HG02938 (cell line): ENCODE results near the gene ELMO1.

Experiments
- ATAC-seq: cut with Tn5 transposase; IDR thresholded peaks from one replicate; pipeline ENCODE4 v1.9.1; 2021; ENCODE audit warnings: mild to moderate bottlenecking, moderate library complexity; ENCODE audit not compliant: unreplicated experiment

ELMO1 gene

GRCh38 chr7:36871863-36872262 lies 576.8 kb downstream of the ELMO1 start:
- ATAC-seq, result peak; percentile 62

- no peak for ATAC-seq
Measured at GRCh38 chr7:36871355-36871738, 577.3 kb downstream of the ELMO1 start.

DNA sequence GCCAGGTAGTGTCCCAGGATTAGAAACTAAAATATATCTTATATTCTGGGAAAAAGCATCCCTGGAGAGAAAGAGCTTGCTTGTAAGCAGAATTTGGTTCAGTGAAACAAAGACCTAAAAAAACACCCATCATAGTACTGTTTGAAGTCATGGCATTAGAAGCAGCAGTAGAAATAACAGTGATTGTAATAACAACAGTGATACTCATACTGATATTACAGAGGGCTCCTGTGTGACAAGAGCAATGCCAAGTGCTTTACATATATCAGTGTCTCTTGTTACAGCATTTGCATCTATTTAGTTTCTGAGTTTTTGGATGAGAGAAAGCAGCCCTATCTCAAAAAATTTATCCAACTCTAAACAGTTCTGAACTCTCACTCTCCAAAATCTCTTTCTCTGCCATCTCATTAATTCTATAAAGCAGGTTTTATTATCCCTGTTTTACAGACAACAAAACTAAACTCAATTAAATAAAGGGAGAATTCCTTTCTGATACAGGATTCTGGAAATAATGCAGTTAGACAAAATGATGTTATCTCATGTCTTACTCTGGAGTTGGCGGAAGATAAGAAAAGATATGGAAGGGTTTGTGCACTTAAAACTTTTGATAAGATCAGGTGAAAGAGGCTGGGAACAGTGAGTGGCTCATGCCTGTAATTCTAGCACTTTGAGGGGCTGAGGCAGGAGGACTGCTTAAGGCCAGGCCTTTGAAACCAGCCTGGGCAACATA lies 577.9 kb downstream of the ELMO1 start:
- ATAC-seq, result no peak

- no peak for ATAC-seq
Measured at GRCh38 chr7:36868727-36869411, 579.8 kb downstream of the ELMO1 start.

- no peak for ATAC-seq
Measured at GRCh38 chr7:36865019-36865418, 583.6 kb downstream of the ELMO1 start.

GRCh38 chr7:36863901-36864701 lies 584.6 kb downstream of the ELMO1 start:
- no peak for ATAC-seq

DNA sequence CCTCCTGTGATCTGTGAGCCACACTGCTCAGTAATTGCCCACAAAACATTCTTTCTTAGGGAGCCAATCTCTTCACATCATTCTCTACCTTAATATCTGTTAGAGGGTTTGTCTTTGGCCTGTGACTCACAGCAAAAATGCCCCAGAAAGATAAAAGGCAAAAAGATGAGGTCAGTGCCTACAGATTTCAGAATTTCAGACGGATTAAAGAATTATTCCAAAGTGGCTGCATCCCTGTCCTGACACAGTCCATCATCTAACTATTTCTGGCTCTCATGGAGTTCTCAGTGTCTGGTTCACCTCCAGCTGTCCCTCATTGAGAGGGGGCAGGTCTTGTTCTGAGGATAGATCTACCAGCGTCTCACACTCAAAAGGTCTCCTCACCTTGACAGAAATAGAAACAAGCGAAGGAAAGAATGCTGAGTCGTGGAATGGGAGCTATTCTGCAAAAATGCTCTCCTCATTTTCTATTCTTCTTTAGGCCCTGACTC lies 585.8 kb downstream of the ELMO1 start:
- no peak for ATAC-seq

DNA sequence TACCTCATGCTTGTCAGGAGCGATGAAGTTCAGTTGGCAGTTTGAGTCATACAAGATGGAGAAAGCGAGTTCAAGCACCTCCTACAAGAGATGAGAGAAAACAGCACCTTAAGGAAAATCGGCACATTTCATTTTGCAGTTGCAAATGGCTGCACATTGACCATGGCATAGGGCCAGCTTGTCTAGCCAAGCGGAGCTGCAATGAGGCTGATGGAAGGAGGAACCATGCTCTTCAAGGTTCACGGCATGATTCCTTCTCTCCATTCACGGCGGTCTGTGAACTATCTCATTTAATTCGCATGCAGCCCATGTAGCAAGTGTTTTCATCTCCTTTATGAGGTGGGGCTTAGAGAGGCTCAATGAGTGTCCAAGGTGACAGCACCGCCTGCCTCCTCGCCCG lies 587.0 kb downstream of the ELMO1 start:
- ATAC-seq, result no peak

DNA sequence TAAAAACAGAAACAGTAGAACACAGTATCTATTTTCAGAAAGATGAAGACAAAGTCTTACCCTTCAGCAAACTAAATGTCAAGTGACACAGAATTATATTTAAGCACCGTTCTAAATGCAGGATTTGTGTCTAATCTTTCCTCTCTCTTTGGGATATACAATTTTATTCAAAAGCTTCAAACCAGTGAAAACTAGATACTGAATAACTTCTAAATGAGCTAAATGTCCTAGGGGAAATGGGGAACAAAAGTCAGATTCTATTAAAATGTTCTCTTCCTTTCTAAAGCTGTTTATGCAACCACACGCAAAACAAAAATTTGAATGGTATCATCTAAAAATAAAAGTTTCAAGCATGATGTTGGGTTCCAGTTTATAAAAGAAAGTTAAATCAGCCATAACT lies 588.0 kb downstream of the ELMO1 start:
- ATAC-seq, result no peak

DNA sequence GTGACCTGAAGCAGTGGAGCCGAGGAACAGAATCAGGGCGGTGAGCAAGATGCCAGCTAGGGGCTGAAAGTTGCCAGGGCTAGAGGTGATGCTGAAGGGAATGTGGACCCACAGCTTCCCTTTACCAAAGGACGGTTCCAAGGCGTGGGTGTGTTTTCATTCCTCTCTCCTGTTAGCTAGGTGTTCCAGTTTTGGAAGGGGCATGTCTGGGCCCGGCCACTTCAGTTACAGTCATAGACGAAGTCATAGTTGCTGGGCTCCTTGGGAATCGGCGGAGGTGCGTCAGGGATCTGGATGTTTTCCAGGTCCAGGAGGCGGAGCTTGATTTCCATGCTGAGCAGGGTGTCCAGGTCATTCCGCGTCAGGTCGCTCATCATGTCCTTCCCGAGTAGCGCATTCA lies 593.3 kb downstream of the ELMO1 start:
- ATAC-seq, result no peak

DNA sequence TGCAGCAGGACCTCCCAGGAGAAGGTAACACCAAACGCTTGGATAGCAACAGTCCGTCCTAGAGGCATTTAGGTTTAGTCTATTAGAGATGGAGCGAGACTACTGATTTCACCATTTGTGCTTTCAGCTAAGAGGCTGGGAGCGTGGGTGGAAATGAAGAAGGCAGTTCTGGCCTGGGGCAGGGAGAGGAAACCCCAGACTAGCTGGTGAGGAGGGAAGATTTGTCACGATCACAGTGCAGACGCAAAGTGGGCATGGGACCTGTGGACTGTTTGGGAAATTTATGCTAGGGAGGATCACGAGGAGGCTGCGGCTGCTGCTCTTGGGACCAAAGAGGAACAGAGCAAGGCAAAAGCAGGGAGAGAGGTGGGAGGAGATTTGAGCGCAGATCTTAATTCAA lies 594.0 kb downstream of the ELMO1 start:
- no peak for ATAC-seq

DNA sequence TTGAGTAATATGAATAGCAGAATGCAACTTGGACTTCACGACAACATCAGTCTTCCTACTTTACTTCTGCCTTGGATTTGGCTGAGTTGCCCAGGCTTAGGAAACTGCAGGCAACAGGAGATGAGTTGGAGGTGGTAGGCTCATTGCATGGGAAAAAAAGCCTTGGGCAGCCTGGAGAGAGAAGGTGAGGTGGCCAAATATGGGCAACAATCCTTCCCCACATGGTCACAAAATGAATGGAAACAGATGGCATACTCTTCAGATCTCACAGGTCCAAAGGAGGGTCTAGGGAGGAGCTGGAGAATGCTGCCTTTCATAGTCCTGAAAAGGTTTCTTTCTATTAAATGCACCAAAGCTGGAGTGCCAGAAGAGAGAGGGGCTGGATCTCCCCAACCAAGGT lies 595.7 kb downstream of the ELMO1 start:
- ATAC-seq, result no peak

DNA sequence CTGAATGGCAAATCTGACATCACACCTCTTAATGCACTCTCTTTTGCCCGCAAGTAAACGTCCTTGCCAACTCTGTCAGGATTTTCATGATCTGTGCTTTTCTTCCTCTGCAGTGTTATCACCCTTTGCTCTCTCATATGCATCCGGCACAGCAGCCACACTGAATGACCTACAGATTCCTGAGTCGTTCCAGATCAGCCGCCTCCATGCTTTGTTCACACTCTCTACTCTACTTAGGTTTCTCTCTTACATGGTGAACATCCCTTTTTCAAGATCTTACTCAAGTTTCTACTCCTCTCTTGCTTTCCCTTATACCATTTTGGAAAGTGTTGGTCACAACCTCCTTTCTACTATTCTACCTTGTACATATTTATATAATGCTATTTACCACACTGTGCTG lies 596.6 kb downstream of the ELMO1 start:
- ATAC-seq, result no peak

- no peak for ATAC-seq
Measured at GRCh38 chr7:36851382-36851781, 597.3 kb downstream of the ELMO1 start.

DNA sequence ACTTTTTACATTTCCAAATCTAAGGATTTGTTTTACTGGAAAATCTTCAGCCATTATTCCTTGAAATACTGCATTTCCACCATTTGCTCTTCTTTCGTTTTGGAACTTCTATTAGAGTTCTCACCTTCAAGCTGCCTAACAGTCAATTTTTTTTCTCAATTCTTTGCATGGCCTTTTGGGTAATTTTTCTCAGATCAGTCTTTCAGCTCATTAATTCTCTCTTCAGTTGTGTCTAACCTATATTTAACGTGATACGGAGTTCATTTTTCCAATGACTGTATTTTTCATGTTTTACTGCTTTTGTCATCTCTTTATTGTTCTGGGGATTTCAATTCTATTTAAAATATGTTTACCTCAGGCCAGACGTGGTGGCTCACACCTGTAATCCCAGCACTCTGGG lies 600.7 kb downstream of the ELMO1 start:
- no peak for ATAC-seq

- ATAC-seq, result no peak
Measured at GRCh38 chr7:36844374-36844773, 604.3 kb downstream of the ELMO1 start.

DNA sequence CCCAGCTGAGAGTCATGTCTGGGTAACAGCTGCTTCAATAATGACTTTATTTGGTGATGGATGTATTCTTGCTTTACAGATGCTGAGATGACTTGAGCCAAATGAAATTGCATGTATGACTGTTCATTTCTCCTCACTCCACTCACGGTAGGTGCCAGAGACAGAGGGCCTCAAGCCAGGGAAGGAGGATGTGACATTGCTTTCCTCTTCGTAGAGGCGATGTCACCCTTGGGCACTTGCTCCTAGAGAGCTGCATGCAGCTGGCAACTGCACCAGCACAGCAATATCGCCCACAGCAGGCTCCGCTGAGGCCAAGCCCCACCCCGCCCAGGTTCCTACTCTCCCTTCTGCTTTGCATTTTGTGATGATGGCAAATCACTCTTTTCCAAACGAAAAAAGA lies 607.8 kb downstream of the ELMO1 start:
- ATAC-seq, result no peak

GRCh38 chr7:36838616-36839225 lies 609.9 kb downstream of the ELMO1 start:
- no peak for ATAC-seq

DNA sequence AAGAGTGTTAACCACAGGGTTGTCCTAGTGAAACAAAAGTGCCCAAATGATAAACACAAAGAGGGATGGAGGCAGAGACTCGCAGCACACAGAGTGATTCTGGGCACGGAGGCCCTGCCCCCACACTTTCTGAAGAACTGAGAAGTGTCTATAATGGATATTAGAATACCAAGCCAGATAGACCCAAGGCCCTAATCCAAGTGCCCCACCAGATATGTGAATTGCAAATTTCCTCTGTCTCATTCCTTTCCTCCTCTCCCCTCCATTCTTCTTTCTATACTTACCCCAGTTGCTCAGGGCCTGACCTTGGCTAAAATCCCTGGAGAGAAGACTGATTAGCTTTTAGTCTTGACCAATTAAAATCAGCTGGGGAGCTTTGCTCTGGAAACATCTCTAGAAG lies 617.6 kb downstream of the ELMO1 start:
- ATAC-seq, result no peak

- no peak for ATAC-seq
Measured at GRCh38 chr7:36827726-36828703, 620.6 kb downstream of the ELMO1 start.
